Calu3 (cell line): ENCODE data around the gene PKIB. TPM values are rescaled to one million over a fixed set of nuclear protein-coding genes. Genes with fewer than 3 reads are reported as not detected.

ENCODE experiments used
- BruUV-seq: library from RNA; stranded (reverse); fragments of 400-500 nt; replicated peaks from 2 replicates; lab custom pipeline; 2021; lab: Mats Ljungman, UMichigan
- CTCF ChIA-PET: fragments of 300-600 bp; sonication (Branson Sonifier 250); formaldehyde crosslinking; loops from one replicate; lab custom pipeline; 2022; ENCODE audit warnings: antibody characterized with exemption; lab: Charles Lee
- DNase-seq: peaks from one replicate; pipeline ENCODE4 v3.0.0; 2022
- H3K27ac Mint-ChIP-seq: one replicate; pipeline ENCODE4 v1.8.0; 2022; ENCODE audit warnings: mixed read lengths; ENCODE audit not compliant: unreplicated experiment
- H3K27me3 Mint-ChIP-seq: one replicate; pipeline ENCODE4 v1.8.0; 2022; ENCODE audit warnings: mixed read lengths; ENCODE audit not compliant: unreplicated experiment
- H3K36me3 Mint-ChIP-seq: one replicate; pipeline ENCODE4 v1.8.0; 2022; ENCODE audit warnings: mild to moderate bottlenecking, moderate library complexity, mixed read lengths; ENCODE audit not compliant: insufficient read depth, unreplicated experiment
- H3K4me1 Mint-ChIP-seq: one replicate; pipeline ENCODE4 v1.8.0; 2022; ENCODE audit warnings: mild to moderate bottlenecking, low read depth, mixed read lengths; ENCODE audit not compliant: unreplicated experiment
- H3K4me3 Mint-ChIP-seq: one replicate; pipeline ENCODE4 v1.8.0; 2022; ENCODE audit warnings: mild to moderate bottlenecking, low read depth, moderate library complexity, mixed read lengths; ENCODE audit not compliant: unreplicated experiment
- H3K9me3 Mint-ChIP-seq: one replicate; pipeline ENCODE4 v1.8.0; 2022; ENCODE audit warnings: low read depth, mixed read lengths; ENCODE audit not compliant: unreplicated experiment
- intact Hi-C: fragments of 100-400 bp; cut with micrococcal nuclease; formaldehyde crosslinking; loops from one replicate; pipeline ENCODE4 v1.10.0; 2022; ENCODE audit not compliant: unreplicated experiment
- total RNA-seq: library from RNA; stranded (reverse); gene quantifications from 2 replicates; pipeline ENCODE4 v1.2.3, GENCODE V29; 2022
- TF ChIP-seq, protein P1 (sequence below): fragments of 200-600 bp; IDR thresholded peaks from one replicate; pipeline ENCODE4 v1.8.0; 2022; ENCODE audit warnings: antibody characterized with exemption; ENCODE audit not compliant: unreplicated experiment

The PKIB gene
- total RNA-seq, 1 experiment from 2014 or later = 17.2 TPM

DNA sequence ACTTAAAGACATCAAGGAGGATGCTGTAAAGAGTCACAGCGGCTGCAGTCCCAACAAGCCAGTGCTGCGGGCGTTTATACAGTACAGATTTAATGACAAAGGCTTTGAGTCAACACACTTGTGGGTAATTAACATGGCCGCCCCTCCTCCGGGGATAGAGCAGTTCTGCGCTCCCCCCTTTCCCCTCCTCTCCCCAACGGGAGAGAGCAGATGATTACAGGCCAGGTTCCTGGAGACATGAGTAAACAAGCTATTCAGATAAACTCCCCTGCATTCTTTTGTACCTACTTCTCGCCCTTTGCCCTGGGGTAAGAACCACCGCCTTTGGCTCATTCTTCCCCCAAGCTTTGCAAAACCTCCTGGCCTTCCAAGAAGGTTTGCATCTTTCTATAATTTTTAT lies 145.7 kb downstream of the PKIB start:
- TF ChIP-seq, protein P1, sequence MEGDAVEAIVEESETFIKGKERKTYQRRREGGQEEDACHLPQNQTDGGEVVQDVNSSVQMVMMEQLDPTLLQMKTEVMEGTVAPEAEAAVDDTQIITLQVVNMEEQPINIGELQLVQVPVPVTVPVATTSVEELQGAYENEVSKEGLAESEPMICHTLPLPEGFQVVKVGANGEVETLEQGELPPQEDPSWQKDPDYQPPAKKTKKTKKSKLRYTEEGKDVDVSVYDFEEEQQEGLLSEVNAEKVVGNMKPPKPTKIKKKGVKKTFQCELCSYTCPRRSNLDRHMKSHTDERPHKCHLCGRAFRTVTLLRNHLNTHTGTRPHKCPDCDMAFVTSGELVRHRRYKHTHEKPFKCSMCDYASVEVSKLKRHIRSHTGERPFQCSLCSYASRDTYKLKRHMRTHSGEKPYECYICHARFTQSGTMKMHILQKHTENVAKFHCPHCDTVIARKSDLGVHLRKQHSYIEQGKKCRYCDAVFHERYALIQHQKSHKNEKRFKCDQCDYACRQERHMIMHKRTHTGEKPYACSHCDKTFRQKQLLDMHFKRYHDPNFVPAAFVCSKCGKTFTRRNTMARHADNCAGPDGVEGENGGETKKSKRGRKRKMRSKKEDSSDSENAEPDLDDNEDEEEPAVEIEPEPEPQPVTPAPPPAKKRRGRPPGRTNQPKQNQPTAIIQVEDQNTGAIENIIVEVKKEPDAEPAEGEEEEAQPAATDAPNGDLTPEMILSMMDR = no peak
- Mint-ChIP-seq H3K27me3 (no peaks in the 10 kb centered on the region), H3K27ac (no peak overlapping the region), H3K36me3 (no peaks in the 10 kb centered on the region), H3K4me1 (no peaks in the 10 kb centered on the region), H3K9me3 (peaks cover 3% of the 10 kb centered on the region), H3K4me3 (no peak overlapping the region)
- intact Hi-C loops = no loop called here
- no peak for DNase-seq
- CTCF ChIA-PET = no interaction called here
- no TSS peak for BruUV-seq

DNA sequence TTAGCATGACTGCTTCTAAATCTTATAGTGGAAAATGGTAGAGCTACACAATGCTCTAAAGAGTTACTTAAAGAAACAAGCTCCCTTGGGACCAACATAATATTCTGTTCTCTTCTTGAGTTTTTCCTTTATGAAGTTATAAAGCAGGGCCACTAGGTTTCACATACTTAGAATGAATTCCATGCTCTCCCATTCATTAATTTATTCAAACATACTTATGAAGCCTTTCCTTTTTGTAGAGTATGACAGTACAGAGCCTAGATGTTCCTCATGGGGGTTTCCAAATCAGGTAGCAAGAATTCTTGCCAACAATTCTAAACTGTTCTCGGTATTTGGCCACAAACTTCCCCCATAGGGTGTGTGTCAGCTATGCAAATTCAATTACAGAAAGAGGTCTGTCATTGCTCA lies 148.7 kb downstream of the PKIB start:
- peaks cover 3% of the 10 kb centered on the region for H3K9me3 Mint-ChIP-seq
- no peak overlapping the region for H3K4me3 Mint-ChIP-seq
- intact Hi-C loops = no loop called here
- BruUV-seq = no TSS peak
- CTCF ChIA-PET = no interaction called here
- no peaks in the 10 kb centered on the region for H3K4me1 Mint-ChIP-seq
- H3K27me3 Mint-ChIP-seq = no peaks in the 10 kb centered on the region
- no peak for DNase-seq
- H3K36me3 Mint-ChIP-seq = no peaks in the 10 kb centered on the region
- TF ChIP-seq, protein P1 = no peak
- no peak overlapping the region for H3K27ac Mint-ChIP-seq

DNA sequence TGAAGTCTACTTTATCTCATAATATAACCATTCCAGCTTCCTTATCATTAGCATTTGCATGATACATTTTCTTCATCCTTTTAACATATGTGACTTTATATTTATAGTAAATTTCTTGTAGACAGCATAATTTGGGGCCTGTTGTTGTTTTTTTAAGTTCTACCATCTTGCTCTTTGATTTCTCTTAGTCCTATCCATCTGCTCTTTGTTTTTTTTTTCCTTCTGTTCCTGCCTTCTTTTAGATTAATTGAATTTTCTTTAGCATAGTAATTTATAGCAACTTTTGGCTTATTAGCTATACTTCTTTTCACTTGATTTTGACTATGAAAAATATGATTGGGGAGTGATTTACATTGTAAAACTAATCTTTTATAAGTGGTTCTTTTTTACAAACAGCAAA lies 150.1 kb downstream of the PKIB start:
- CTCF ChIA-PET = no interaction called here
- TF ChIP-seq, protein P1 = no peak
- intact Hi-C loops = no loop called here
- Mint-ChIP-seq H3K27ac (no peak overlapping the region), H3K9me3 (no peaks in the 10 kb centered on the region), H3K36me3 (no peaks in the 10 kb centered on the region), H3K4me3 (no peak overlapping the region), H3K27me3 (no peaks in the 10 kb centered on the region), H3K4me1 (no peaks in the 10 kb centered on the region)
- no TSS peak for BruUV-seq
- DNase-seq = no peak

DNA sequence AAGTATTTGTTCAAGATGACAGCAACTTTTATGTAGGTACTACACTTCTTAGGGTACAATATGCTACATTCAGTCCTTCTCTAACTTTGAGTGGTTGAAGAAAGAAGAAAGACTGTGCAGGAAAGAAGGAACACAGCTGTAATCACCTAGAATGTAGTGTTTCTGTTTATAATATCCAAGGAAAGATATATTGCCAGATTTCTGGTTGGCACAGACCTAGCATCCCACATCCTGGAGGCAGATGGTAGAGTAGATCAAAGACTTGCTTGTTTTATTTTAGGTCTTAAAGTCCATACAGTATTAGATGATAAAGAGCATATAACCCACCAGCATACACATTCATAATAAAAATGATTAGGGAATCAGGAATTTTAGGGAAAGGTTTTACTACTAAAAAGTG lies 156.1 kb downstream of the PKIB start:
- CTCF ChIA-PET = no interaction called here
- Mint-ChIP-seq H3K4me3 (no peak overlapping the region), H3K4me1 (peaks cover 8% of the 10 kb centered on the region), H3K27ac (no peak overlapping the region), H3K36me3 (no peaks in the 10 kb centered on the region), H3K27me3 (no peaks in the 10 kb centered on the region), H3K9me3 (no peaks in the 10 kb centered on the region)
- DNase-seq = no peak
- BruUV-seq = no TSS peak
- TF ChIP-seq, protein P1 = no peak
- intact Hi-C loops = no loop called here
